ENCODE results near the gene KIF26B.

Gene KIF26B

DNA sequence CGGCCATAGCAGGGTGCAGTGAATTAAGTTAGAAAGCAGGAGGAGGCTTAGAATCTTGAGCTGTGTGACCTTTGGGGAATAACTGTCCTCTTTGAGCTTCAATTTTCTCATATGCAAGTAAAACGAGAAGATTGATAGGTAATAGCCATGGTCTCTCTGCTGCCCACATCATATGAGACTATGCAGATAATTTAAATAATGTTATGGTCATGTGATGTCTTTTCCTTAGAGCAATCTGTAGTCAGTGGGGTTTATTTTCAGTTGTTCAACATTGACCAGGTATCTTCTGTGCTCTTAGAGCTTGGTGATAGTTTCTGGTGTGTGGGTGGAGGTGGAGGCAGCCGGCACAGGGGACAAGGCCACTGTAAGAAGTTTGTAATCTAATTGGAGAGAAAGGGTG is 537.1 kb downstream of the KIF26B start:
- ATAC-seq = no peak
- TF ChIP-seq ZFP30 (CRISPR knock-in tag; IDR thresholded peaks at IDR 0.05) = no peak
- no peak for TF ChIP-seq RARB (CRISPR knock-in tag; IDR thresholded peaks at IDR 0.05)
- TF ChIP-seq BACH2 (CRISPR knock-in tag; IDR thresholded peaks at IDR 0.05; ENCODE audit: borderline replicate concordance) = no peak
- TF ChIP-seq, protein P1, sequence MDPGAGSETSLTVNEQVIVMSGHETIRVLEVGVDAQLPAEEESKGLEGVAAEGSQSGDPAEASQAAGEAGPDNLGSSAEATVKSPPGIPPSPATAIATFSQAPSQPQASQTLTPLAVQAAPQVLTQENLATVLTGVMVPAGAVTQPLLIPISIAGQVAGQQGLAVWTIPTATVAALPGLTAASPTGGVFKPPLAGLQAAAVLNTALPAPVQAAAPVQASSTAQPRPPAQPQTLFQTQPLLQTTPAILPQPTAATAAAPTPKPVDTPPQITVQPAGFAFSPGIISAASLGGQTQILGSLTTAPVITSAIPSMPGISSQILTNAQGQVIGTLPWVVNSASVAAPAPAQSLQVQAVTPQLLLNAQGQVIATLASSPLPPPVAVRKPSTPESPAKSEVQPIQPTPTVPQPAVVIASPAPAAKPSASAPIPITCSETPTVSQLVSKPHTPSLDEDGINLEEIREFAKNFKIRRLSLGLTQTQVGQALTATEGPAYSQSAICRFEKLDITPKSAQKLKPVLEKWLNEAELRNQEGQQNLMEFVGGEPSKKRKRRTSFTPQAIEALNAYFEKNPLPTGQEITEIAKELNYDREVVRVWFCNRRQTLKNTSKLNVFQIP (CRISPR knock-in tag; IDR thresholded peaks at IDR 0.05; ENCODE audit: borderline replicate concordance, low read depth) = no peak
- no peak for TF ChIP-seq ZNF565 (CRISPR knock-in tag; conservative IDR thresholded peaks at IDR 0.05; ENCODE audit: low read depth)
- no peak for TF ChIP-seq TCF4 (CRISPR knock-in tag; IDR thresholded peaks at IDR 0.05; ENCODE audit: borderline replicate concordance)
- TF ChIP-seq ZC3H10 (CRISPR knock-in tag; IDR thresholded peaks at IDR 0.05) = no peak
- no peak for TF ChIP-seq TOX (CRISPR knock-in tag; IDR thresholded peaks at IDR 0.05; ENCODE audit: borderline replicate concordance)
- no peak for TF ChIP-seq SNAI2 (CRISPR knock-in tag; IDR thresholded peaks at IDR 0.05)
- no peak for TF ChIP-seq OSR1 (CRISPR knock-in tag; IDR thresholded peaks at IDR 0.05)
- TF ChIP-seq, protein P2, sequence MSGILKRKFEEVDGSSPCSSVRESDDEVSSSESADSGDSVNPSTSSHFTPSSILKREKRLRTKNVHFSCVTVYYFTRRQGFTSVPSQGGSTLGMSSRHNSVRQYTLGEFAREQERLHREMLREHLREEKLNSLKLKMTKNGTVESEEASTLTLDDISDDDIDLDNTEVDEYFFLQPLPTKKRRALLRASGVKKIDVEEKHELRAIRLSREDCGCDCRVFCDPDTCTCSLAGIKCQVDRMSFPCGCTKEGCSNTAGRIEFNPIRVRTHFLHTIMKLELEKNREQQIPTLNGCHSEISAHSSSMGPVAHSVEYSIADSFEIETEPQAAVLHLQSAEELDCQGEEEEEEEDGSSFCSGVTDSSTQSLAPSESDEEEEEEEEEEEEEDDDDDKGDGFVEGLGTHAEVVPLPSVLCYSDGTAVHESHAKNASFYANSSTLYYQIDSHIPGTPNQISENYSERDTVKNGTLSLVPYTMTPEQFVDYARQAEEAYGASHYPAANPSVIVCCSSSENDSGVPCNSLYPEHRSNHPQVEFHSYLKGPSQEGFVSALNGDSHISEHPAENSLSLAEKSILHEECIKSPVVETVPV (CRISPR knock-in tag; IDR thresholded peaks at IDR 0.05) = no peak
- no peak for TF ChIP-seq ZFP3 (CRISPR knock-in tag; IDR thresholded peaks at IDR 0.05)
- no peak for TF ChIP-seq ZNF70 (CRISPR knock-in tag; IDR thresholded peaks at IDR 0.05)
- no peak for TF ChIP-seq ZNF8 (CRISPR knock-in tag; IDR thresholded peaks at IDR 0.05)

DNA sequence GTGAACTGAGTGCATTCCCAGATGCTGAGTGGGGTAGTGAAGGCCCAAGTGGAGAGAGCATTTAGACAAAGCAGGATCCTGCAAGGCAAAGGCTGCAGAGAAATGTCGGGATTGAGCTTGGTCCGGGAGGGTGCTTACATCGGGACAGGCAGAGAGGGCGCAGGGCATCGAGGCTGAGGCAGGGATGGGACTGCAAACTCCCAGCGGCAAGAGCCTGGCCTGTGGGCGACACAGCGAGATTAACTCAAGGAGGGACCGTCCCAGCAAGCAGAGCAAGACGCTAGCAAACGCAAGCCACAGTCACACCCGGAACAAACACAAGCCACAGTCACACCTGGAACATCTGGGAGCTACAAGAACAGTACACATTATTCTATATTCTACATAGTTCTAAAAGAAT is 537.5 kb downstream of the KIF26B start:
- ATAC-seq = no peak
- TF ChIP-seq GLIS3 (CRISPR knock-in tag; IDR thresholded peaks at IDR 0.05) (no peak), OSR1 (CRISPR knock-in tag; IDR thresholded peaks at IDR 0.05) (no peak), CSDC2 (CRISPR knock-in tag; IDR thresholded peaks at IDR 0.05) (no peak), ESRRG (CRISPR knock-in tag; IDR thresholded peaks at IDR 0.05) (no peak), ZNF8 (CRISPR knock-in tag; IDR thresholded peaks at IDR 0.05) (no peak), ZFP3 (CRISPR knock-in tag; IDR thresholded peaks at IDR 0.05) (no peak), ISL1 (CRISPR knock-in tag; IDR thresholded peaks at IDR 0.05) (no peak), ARNTL (CRISPR knock-in tag; IDR thresholded peaks at IDR 0.05; ENCODE audit: borderline replicate concordance, low read depth) (no peak), BACH2 (CRISPR knock-in tag; IDR thresholded peaks at IDR 0.05; ENCODE audit: borderline replicate concordance) (no peak), RARB (CRISPR knock-in tag; IDR thresholded peaks at IDR 0.05) (no peak), TCF4 (CRISPR knock-in tag; IDR thresholded peaks at IDR 0.05; ENCODE audit: borderline replicate concordance) (no peak), SNAI2 (CRISPR knock-in tag; IDR thresholded peaks at IDR 0.05) (no peak), TOX (CRISPR knock-in tag; IDR thresholded peaks at IDR 0.05; ENCODE audit: borderline replicate concordance) (no peak)
- TF ChIP-seq, protein P1 (CRISPR knock-in tag; IDR thresholded peaks at IDR 0.05; ENCODE audit: borderline replicate concordance, low read depth) = no peak
- TF ChIP-seq, protein P3, sequence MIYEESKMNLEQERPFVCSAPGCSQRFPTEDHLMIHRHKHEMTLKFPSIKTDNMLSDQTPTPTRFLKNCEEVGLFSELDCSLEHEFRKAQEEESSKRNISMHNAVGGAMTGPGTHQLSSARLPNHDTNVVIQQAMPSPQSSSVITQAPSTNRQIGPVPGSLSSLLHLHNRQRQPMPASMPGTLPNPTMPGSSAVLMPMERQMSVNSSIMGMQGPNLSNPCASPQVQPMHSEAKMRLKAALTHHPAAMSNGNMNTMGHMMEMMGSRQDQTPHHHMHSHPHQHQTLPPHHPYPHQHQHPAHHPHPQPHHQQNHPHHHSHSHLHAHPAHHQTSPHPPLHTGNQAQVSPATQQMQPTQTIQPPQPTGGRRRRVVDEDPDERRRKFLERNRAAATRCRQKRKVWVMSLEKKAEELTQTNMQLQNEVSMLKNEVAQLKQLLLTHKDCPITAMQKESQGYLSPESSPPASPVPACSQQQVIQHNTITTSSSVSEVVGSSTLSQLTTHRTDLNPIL (CRISPR knock-in tag; IDR thresholded peaks at IDR 0.05; ENCODE audit: low read depth) = no peak
- TF ChIP-seq, protein P4, sequence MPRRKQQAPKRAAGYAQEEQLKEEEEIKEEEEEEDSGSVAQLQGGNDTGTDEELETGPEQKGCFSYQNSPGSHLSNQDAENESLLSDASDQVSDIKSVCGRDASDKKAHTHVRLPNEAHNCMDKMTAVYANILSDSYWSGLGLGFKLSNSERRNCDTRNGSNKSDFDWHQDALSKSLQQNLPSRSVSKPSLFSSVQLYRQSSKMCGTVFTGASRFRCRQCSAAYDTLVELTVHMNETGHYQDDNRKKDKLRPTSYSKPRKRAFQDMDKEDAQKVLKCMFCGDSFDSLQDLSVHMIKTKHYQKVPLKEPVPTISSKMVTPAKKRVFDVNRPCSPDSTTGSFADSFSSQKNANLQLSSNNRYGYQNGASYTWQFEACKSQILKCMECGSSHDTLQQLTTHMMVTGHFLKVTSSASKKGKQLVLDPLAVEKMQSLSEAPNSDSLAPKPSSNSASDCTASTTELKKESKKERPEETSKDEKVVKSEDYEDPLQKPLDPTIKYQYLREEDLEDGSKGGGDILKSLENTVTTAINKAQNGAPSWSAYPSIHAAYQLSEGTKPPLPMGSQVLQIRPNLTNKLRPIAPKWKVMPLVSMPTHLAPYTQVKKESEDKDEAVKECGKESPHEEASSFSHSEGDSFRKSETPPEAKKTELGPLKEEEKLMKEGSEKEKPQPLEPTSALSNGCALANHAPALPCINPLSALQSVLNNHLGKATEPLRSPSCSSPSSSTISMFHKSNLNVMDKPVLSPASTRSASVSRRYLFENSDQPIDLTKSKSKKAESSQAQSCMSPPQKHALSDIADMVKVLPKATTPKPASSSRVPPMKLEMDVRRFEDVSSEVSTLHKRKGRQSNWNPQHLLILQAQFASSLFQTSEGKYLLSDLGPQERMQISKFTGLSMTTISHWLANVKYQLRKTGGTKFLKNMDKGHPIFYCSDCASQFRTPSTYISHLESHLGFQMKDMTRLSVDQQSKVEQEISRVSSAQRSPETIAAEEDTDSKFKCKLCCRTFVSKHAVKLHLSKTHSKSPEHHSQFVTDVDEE (CRISPR knock-in tag; IDR thresholded peaks at IDR 0.05) = no peak

Measured in SK-N-SH treated with all-trans-retinoic acid at 6 μM for 48 hours (cell line).